HepG2 (cell line): Measurements from ENCODE around the gene SRR. TPM values are rescaled to one million over a fixed set of nuclear protein-coding genes. Genes with fewer than 3 reads are reported as not detected.

Source experiments
- ASH2L ChIP-seq: fragments of 300-600, 200-600 bp; sonication (generic); IDR thresholded peaks from 2 replicates; pipeline ENCODE4 v1.7.0; 2017; ENCODE audit warnings: low read depth, mild to moderate bottlenecking, moderate library complexity, mixed read lengths, low read length; ENCODE audit not compliant: insufficient read length
- ESRRA ChIP-seq: sonication (generic); formaldehyde crosslinking; IDR thresholded peaks from 2 replicates; pipeline ENCODE4 v1.5.1; 2020; ENCODE audit warnings: mild to moderate bottlenecking, low read depth, missing genetic modification reagents
- FOXA1 ChIP-seq, 2 experiments: fragments of 450-650 bp in 1 of 2; sonication (generic) in 1 of 2; formaldehyde crosslinking in 1 of 2; IDR thresholded peaks; 2 replicates each; pipeline versions ENCODE4 v1.4.0 to v1.6.1; 2016 to 2020; ENCODE audit warnings: missing genetic modification reagents in 1 of 2
- MIXL1 ChIP-seq: IDR thresholded peaks from 2 replicates; pipeline ENCODE4 v1.6.1; 2016
- SAP130 ChIP-seq: IDR thresholded peaks from 2 replicates; pipeline ENCODE4 v1.6.1; 2016; ENCODE audit warnings: low read depth
- SIX1 ChIP-seq: sonication (generic); formaldehyde crosslinking; IDR thresholded peaks from 2 replicates; pipeline ENCODE4 v1.4.0; 2020; ENCODE audit warnings: missing genetic modification reagents, borderline replicate concordance
- SIX4 ChIP-seq: sonication (generic); formaldehyde crosslinking; IDR thresholded peaks from 2 replicates; pipeline ENCODE4 v1.4.0; 2020; ENCODE audit warnings: missing genetic modification reagents
- SMAD9 ChIP-seq: sonication (generic); formaldehyde crosslinking; IDR thresholded peaks from 2 replicates; pipeline ENCODE4 v1.5.1; 2020; ENCODE audit warnings: mild to moderate bottlenecking, missing genetic modification reagents
- SOX13 ChIP-seq, 3 experiments: fragments of 450-650 bp in 1 of 3; sonication (generic) in 1 of 3; formaldehyde crosslinking in 1 of 3; IDR thresholded peaks in 2 of 3; conservative IDR thresholded peaks in 1 of 3; 2 replicates each; pipeline versions ENCODE4 v1.5.0 to v1.6.1; 2016 to 2020; ENCODE audit warnings: antibody characterized with exemption in 1 of 3, mild to moderate bottlenecking in 1 of 3, missing compliant biosample characterization in 1 of 3, missing genetic modification reagents in 1 of 3, moderate library complexity in 1 of 3
- polyA plus RNA-seq, 8 experiments: library from polyadenylated mRNA; depleted of rRNA in 3 of 8; stranded (reverse) in 7 of 8; unstranded in 1 of 8; fragments of >200 nt; fragmentation: Illumina TruSeq in 4 of 8; extraction: Trizol in 4 of 8; gene quantifications; 2 replicates each; pipeline versions ENCODE4 v1.2.1 to v1.2.3, GENCODE V29; 2011 to 2016; ENCODE audit warnings: low read depth in 4 of 8, missing spikeins in 1 of 8, mixed read lengths in 1 of 8; ENCODE audit not compliant: insufficient read depth in 1 of 8
- total RNA-seq, 5 experiments: library from RNA; depleted of rRNA; stranded (reverse); fragments of >200 nt; fragmentation: Illumina TruSeq; extraction: Trizol; gene quantifications; 2 replicates each; pipeline ENCODE4 v1.2.3, GENCODE V29; 2016; ENCODE audit warnings: low read depth in 1 of 5
- TF ChIP-seq, protein P1 (sequence below): sonication (generic); formaldehyde crosslinking; IDR thresholded peaks from 2 replicates; pipeline ENCODE4 v1.4.0; 2020; ENCODE audit warnings: missing genetic modification reagents, mild to moderate bottlenecking, borderline replicate concordance
- TF ChIP-seq, protein P2 (sequence below): sonication (generic); formaldehyde crosslinking; IDR thresholded peaks from 2 replicates; pipeline ENCODE4 v1.4.0; 2020; ENCODE audit warnings: missing genetic modification reagents, borderline replicate concordance
- TF ChIP-seq, protein P3 (sequence below): sonication (generic); formaldehyde crosslinking; IDR thresholded peaks from 2 replicates; pipeline ENCODE4 v1.8.0; 2022; ENCODE audit warnings: missing genetic modification reagents, mild to moderate bottlenecking, inconsistent platforms, borderline replicate concordance
- TF ChIP-seq, protein P4 (sequence below): sonication (generic); formaldehyde crosslinking; IDR thresholded peaks from 2 replicates; pipeline ENCODE4 v1.4.0; 2020; ENCODE audit warnings: mild to moderate bottlenecking, missing genetic modification reagents
- TF ChIP-seq, protein P5 (sequence below): IDR thresholded peaks from 2 replicates; pipeline ENCODE4 v1.6.1; 2018; ENCODE audit warnings: missing genetic modification reagents, mild to moderate bottlenecking, missing compliant biosample characterization

Gene SRR
- total and polyA plus RNA-seq, 2 of the 13 experiments (the other 11 are each of a cell fraction or from before 2014, with no cell fraction given), result 3.6 to 7.8 TPM

DNA sequence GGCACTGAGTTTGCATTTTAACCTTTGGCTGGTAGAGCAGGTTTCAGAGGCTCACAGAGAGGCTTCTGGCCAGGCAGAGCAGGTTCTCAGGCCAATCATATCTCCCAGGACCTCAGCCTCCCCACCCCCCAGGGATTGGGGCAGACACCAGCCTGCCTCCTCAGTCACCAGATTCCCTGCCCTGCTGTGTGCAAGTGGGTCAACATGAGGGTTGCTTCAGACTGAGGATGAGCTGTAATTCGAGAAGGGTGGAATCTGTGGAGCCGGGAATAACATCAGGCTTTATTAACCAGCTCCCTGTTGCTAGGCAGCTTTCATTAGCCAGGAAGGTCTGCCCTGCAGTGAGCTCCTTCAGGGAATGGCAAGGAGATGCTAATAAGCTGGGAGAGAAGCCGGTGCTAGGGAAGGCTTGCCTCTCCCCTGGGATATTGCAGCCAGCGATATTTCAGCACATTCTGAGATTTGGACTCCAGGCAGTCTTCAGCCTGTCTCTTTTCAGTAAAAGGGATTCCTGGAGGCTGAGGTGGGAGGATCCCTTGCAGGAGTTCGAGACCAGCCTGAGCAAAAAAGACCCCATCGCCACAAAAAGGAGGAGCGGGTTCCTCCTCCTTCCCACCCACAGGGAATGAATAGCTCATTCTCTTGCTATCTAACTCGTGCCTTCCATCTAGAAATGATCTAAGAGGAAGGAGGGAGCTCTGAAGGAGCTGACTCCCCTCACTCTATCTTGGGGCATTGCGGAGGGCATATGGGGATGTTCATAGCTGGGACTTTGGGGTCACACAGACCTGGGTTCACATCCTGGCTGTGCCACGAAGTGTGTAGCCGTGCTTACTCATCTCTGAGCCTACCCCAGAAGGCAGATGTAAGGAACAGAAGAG, 44.3 kb downstream of the SRR start (continued):
- TF ChIP-seq SMAD9 (no peak), SAP130 (peak; percentile 47), MIXL1 (CRISPR knock-in tag) (peak; percentile 38; the same call in 1 of the 2 replicates), SIX4 (CRISPR knock-in tag) (peak; percentile 97), SIX1 (CRISPR knock-in tag) (peak; percentile 98), ESRRA (CRISPR knock-in tag) (no peak), SOX13 (IDR thresholded peaks at IDR 0.05) (no peak), SOX13 (CRISPR knock-in tag; conservative IDR thresholded peaks at IDR 0.05 in 1 of 2, IDR thresholded peaks at IDR 0.05 in 1 of 2) (peak in 1 of 2 experiments; percentile 27; a peak in 1 of 4 replicates), ASH2L (no peak), FOXA1 (IDR thresholded peaks at IDR 0.05) (no peak), FOXA1 (CRISPR knock-in tag; IDR thresholded peaks at IDR 0.05) (peak; percentile 88)
- TF ChIP-seq, protein P1, sequence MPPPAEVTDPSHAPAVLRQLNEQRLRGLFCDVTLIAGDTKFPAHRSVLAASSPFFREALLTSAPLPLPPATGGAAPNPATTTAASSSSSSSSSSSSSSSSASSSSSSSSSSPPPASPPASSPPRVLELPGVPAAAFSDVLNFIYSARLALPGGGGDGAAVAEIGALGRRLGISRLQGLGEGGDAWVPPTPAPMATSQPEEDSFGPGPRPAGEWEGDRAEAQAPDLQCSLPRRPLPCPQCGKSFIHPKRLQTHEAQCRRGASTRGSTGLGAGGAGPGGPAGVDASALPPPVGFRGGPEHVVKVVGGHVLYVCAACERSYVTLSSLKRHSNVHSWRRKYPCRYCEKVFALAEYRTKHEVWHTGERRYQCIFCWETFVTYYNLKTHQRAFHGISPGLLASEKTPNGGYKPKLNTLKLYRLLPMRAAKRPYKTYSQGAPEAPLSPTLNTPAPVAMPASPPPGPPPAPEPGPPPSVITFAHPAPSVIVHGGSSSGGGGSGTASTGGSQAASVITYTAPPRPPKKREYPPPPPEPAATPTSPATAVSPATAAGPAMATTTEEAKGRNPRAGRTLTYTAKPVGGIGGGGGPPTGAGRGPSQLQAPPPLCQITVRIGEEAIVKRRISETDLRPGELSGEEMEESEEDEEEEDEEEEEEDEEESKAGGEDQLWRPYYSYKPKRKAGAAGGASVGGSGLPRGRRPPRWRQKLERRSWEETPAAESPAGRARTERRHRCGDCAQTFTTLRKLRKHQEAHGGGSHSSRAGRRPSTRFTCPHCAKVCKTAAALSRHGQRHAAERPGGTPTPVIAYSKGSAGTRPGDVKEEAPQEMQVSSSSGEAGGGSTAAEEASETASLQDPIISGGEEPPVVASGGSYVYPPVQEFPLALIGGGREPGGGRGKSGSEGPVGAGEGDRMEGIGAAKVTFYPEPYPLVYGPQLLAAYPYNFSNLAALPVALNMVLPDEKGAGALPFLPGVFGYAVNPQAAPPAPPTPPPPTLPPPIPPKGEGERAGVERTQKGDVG (CRISPR knock-in tag), result 0 out of 2 replicates have a peak, but pooled peaks have one; percentile 24
- TF ChIP-seq, protein P2, sequence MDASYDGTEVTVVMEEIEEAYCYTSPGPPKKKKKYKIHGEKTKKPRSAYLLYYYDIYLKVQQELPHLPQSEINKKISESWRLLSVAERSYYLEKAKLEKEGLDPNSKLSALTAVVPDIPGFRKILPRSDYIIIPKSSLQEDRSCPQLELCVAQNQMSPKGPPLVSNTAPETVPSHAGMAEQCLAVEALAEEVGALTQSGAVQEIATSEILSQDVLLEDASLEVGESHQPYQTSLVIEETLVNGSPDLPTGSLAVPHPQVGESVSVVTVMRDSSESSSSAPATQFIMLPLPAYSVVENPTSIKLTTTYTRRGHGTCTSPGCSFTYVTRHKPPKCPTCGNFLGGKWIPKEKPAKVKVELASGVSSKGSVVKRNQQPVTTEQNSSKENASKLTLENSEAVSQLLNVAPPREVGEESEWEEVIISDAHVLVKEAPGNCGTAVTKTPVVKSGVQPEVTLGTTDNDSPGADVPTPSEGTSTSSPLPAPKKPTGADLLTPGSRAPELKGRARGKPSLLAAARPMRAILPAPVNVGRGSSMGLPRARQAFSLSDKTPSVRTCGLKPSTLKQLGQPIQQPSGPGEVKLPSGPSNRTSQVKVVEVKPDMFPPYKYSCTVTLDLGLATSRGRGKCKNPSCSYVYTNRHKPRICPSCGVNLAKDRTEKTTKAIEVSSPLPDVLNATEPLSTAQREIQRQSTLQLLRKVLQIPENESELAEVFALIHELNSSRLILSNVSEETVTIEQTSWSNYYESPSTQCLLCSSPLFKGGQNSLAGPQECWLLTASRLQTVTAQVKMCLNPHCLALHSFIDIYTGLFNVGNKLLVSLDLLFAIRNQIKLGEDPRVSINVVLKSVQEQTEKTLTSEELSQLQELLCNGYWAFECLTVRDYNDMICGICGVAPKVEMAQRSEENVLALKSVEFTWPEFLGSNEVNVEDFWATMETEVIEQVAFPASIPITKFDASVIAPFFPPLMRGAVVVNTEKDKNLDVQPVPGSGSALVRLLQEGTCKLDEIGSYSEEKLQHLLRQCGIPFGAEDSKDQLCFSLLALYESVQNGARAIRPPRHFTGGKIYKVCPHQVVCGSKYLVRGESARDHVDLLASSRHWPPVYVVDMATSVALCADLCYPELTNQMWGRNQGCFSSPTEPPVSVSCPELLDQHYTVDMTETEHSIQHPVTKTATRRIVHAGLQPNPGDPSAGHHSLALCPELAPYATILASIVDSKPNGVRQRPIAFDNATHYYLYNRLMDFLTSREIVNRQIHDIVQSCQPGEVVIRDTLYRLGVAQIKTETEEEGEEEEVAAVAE (CRISPR knock-in tag), result no peak
- TF ChIP-seq, protein P3, sequence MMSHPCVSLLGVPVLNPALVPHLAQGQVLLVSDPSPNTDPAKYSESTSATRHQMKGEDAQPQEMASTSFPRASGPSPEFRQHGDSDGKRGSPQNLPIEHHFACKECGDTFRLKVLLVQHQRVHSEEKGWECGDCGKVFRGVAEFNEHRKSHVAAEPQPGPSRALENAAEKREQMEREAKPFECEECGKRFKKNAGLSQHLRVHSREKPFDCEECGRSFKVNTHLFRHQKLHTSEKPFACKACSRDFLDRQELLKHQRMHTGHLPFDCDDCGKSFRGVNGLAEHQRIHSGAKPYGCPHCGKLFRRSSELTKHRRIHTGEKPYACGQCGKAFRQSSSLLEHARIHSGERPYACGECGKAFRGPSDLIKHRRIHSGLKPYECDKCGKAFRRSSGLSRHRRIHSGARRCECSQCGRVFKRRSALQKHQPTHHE (CRISPR knock-in tag), result no peak
- TF ChIP-seq, protein P4, sequence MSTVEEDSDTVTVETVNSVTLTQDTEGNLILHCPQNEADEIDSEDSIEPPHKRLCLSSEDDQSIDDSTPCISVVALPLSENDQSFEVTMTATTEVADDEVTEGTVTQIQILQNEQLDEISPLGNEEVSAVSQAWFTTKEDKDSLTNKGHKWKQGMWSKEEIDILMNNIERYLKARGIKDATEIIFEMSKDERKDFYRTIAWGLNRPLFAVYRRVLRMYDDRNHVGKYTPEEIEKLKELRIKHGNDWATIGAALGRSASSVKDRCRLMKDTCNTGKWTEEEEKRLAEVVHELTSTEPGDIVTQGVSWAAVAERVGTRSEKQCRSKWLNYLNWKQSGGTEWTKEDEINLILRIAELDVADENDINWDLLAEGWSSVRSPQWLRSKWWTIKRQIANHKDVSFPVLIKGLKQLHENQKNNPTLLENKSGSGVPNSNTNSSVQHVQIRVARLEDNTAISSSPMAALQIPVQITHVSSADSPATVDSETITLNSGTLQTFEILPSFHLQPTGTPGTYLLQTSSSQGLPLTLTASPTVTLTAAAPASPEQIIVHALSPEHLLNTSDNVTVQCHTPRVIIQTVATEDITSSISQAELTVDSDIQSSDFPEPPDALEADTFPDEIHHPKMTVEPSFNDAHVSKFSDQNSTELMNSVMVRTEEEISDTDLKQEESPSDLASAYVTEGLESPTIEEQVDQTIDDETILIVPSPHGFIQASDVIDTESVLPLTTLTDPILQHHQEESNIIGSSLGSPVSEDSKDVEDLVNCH (CRISPR knock-in tag), result no peak
- TF ChIP-seq, protein P5, sequence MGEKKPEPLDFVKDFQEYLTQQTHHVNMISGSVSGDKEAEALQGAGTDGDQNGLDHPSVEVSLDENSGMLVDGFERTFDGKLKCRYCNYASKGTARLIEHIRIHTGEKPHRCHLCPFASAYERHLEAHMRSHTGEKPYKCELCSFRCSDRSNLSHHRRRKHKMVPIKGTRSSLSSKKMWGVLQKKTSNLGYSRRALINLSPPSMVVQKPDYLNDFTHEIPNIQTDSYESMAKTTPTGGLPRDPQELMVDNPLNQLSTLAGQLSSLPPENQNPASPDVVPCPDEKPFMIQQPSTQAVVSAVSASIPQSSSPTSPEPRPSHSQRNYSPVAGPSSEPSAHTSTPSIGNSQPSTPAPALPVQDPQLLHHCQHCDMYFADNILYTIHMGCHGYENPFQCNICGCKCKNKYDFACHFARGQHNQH (CRISPR knock-in tag), result peak; percentile 39; the same call in 1 of the 2 replicates
